GM06990 (cell line): ENCODE data around the gene TUNAR.

Experiments used
- DNase-seq: peaks from one replicate; pipeline ENCODE4 v3.0.0-alpha.2; 2011; ENCODE audit not compliant: insufficient read length; ENCODE audit errors: extremely low read depth
- H3K27me3 ChIP-seq: replicated peaks from 2 replicates; pipeline ENCODE4 v1.6.0; 2011; ENCODE audit warnings: low read length; ENCODE audit not compliant: control insufficient read depth, insufficient read depth
- H3K36me3 ChIP-seq: 2 replicates; pipeline ENCODE4 v1.5.1; 2011; ENCODE audit warnings: low read length; ENCODE audit not compliant: control insufficient read depth, insufficient read depth
- H3K4me3 ChIP-seq: replicated peaks from 2 replicates; pipeline ENCODE4 v1.5.1; 2011; ENCODE audit warnings: low read depth, mild to moderate bottlenecking, control low read depth, low read length
- CTCF ChIP-seq: IDR thresholded peaks from 2 replicates; pipeline ENCODE4 v1.5.1; 2011; ENCODE audit warnings: low read length, control low read depth, mild to moderate bottlenecking, inconsistent platforms; ENCODE audit not compliant: insufficient read depth, poor library complexity, severe bottlenecking

The TUNAR gene

GRCh38 chr14:95891742-95892141, 15.1 kb downstream of the TUNAR start:
- Histone ChIP-seq H3K36me3 (no peaks in the 10 kb centered on the region), H3K27me3 (peaks cover 1% of the 10 kb centered on the region), H3K4me3 (no peak overlapping the region)
- no peak for TF ChIP-seq CTCF
- no peak for DNase-seq

GRCh38 chr14:95892142-95892541, 15.5 kb downstream of the TUNAR start:
- Histone ChIP-seq H3K4me3 (no peak overlapping the region), H3K36me3 (no peaks in the 10 kb centered on the region), H3K27me3 (peaks cover 1% of the 10 kb centered on the region)
- no peak for TF ChIP-seq CTCF
- no peak for DNase-seq

- no peak for DNase-seq
- H3K4me3 ChIP-seq = no peak overlapping the region
- H3K36me3 ChIP-seq = no peaks in the 10 kb centered on the region
- H3K27me3 ChIP-seq = peaks cover 1% of the 10 kb centered on the region
- peak; percentile 66 for TF ChIP-seq CTCF
These were observed 19.1 kb downstream of the TUNAR start for GRCh38 chr14:95895720-95896119.

- no peak for TF ChIP-seq CTCF
- Histone ChIP-seq H3K36me3 (no peaks in the 10 kb centered on the region), H3K4me3 (no peak overlapping the region), H3K27me3 (peaks cover 1% of the 10 kb centered on the region)
- no peak for DNase-seq
These were observed 20.0 kb downstream of the TUNAR start for GRCh38 chr14:95896498-95897135.

- Histone ChIP-seq H3K4me3 (no peak overlapping the region), H3K36me3 (no peaks in the 10 kb centered on the region), H3K27me3 (peaks cover 1% of the 10 kb centered on the region)
- no peak for DNase-seq
- no peak for TF ChIP-seq CTCF
These were observed 20.6 kb downstream of the TUNAR start for GRCh38 chr14:95897280-95897679.

GRCh38 chr14:95901054-95901453, 24.4 kb downstream of the TUNAR start:
- H3K36me3 ChIP-seq = no peaks in the 10 kb centered on the region
- TF ChIP-seq CTCF = no peak
- H3K27me3 ChIP-seq = no peaks in the 10 kb centered on the region; the same call in 1 of the 2 replicates
- no peak for DNase-seq
- no peak overlapping the region for H3K4me3 ChIP-seq
